Measurements from ENCODE around the gene MRPL16.
A peak's percentile ranks its signal among the peaks of the same experiment; 100 is the strongest.
"Not testable (repeated sequence)": the region's sequence is repeated elsewhere in the genome, so short reads cannot be mapped to it uniquely, and the experiment has no call there.

The MRPL16 gene

GRCh38 chr11:59807047-59807610, 3.4 kb downstream of the MRPL16 start:
- no peak for DNase-seq

GRCh38 chr11:59804061-59804460, 6.5 kb downstream of the MRPL16 start:
- DNase-seq: no peak

GRCh38 chr11:59802639-59803176, 7.9 kb downstream of the MRPL16 start:
- DNase-seq: peak; percentile 20 to 57

- no peak for DNase-seq
Measured at GRCh38 chr11:59801981-59802638, 8.5 kb downstream of the MRPL16 start.

- DNase-seq: no peak
Measured at GRCh38 chr11:59801160-59801706, 9.3 kb downstream of the MRPL16 start.

- no peak for DNase-seq
Measured at GRCh38 chr11:59800390-59801025, 10.1 kb downstream of the MRPL16 start.

GRCh38 chr11:59794417-59794816, 16.2 kb downstream of the MRPL16 start:
- DNase-seq: no peak

GRCh38 chr11:59792507-59792906, 18.1 kb downstream of the MRPL16 start:
- no peak for DNase-seq

GRCh38 chr11:59791639-59792038, 18.9 kb downstream of the MRPL16 start:
- DNase-seq: no peak

- no peak for DNase-seq
Measured at GRCh38 chr11:59787816-59788215, 22.8 kb downstream of the MRPL16 start.

GRCh38 chr11:59787255-59787588, 23.4 kb downstream of the MRPL16 start:
- no peak for DNase-seq

- DNase-seq: no peak
Measured at GRCh38 chr11:59785818-59786217, 24.8 kb downstream of the MRPL16 start.

GRCh38 chr11:59784441-59784840, 26.1 kb downstream of the MRPL16 start:
- DNase-seq: not testable (repeated sequence)

- DNase-seq: no peak
Measured at GRCh38 chr11:59783632-59784090, 26.9 kb downstream of the MRPL16 start.

GRCh38 chr11:59782080-59782479, 28.5 kb downstream of the MRPL16 start:
- no peak for DNase-seq

- no peak for DNase-seq
Measured at GRCh38 chr11:59779487-59779886, 31.1 kb downstream of the MRPL16 start.

GRCh38 chr11:59778122-59778521, 32.5 kb downstream of the MRPL16 start:
- no peak for DNase-seq

GRCh38 chr11:59777104-59777503, 33.5 kb downstream of the MRPL16 start:
- DNase-seq: no peak

- no peak for DNase-seq
Measured at GRCh38 chr11:59776210-59777066, 34.1 kb downstream of the MRPL16 start.

- no peak for DNase-seq
Measured at GRCh38 chr11:59773083-59773440, 37.5 kb downstream of the MRPL16 start.

- DNase-seq: no peak
Measured at GRCh38 chr11:59771605-59772004, 39.0 kb downstream of the MRPL16 start.

- DNase-seq: no peak
Measured at GRCh38 chr11:59770869-59771268, 39.7 kb downstream of the MRPL16 start.

GRCh38 chr11:59770319-59770718, 40.3 kb downstream of the MRPL16 start:
- DNase-seq: no peak

Measured in NCI-H526 (cell line).